ENCODE data around the gene SAFB2.

GRCh38 chr19:5623397-5624017, 931 bp upstream of the SAFB2 start:
- no peak for TF ChIP-seq EP300 (IDR thresholded peaks at IDR 0.05; ENCODE audit: low read depth)
- TF ChIP-seq, protein P1, sequence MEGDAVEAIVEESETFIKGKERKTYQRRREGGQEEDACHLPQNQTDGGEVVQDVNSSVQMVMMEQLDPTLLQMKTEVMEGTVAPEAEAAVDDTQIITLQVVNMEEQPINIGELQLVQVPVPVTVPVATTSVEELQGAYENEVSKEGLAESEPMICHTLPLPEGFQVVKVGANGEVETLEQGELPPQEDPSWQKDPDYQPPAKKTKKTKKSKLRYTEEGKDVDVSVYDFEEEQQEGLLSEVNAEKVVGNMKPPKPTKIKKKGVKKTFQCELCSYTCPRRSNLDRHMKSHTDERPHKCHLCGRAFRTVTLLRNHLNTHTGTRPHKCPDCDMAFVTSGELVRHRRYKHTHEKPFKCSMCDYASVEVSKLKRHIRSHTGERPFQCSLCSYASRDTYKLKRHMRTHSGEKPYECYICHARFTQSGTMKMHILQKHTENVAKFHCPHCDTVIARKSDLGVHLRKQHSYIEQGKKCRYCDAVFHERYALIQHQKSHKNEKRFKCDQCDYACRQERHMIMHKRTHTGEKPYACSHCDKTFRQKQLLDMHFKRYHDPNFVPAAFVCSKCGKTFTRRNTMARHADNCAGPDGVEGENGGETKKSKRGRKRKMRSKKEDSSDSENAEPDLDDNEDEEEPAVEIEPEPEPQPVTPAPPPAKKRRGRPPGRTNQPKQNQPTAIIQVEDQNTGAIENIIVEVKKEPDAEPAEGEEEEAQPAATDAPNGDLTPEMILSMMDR (IDR thresholded peaks at IDR 0.05): no peak
- TF ChIP-seq POLR2A (IDR thresholded peaks at IDR 0.05): no peak
- TF ChIP-seq POLR2AphosphoS5 (IDR thresholded peaks at IDR 0.05): no peak
